Sigmoid colon (tissue), 4 donors: ENCODE data around the gene FBXL13.

Experiments used
- CTCF ChIP-seq, 4 experiments: fragments of 450-650 bp in 3 of 4; fragments of 200-600 bp in 1 of 4; IDR thresholded peaks; one replicate each; pipeline ENCODE4 v1.5.1; 2016 to 2019; ENCODE audit warnings: antibody characterized with exemption in 4 of 4, mild to moderate bottlenecking in 3 of 4, moderate library complexity in 2 of 4
- EP300 ChIP-seq, 4 donors: sonication (generic); formaldehyde crosslinking; IDR thresholded peaks; one replicate each; pipeline ENCODE4 v1.6.1; 2017; ENCODE audit warnings: antibody characterized with exemption in 4 of 4

DNA sequence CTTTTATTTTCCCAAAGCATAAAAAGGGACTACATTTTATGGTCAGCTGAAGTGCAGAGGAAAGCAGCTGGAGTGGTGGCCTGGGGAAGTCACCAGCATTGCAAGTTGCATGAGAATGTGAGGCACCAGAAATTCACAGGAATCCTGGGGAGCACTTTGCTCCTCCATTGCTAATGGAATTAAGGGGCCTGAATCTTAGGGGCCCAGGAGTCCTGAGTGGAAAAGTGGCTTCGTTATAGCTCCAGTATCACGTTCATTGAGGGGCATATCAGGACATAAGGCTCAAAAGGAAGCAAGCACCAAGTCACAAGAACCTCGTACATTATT, 214.8 kb downstream of the FBXL13 start:
- no peak for TF ChIP-seq EP300 (IDR thresholded peaks at IDR 0.05)
- TF ChIP-seq CTCF (IDR thresholded peaks at IDR 0.05): no peak
